ENCODE results near the gene KCTD19.
"Not testable (repeated sequence)": the region's sequence is repeated elsewhere in the genome, so short reads cannot be mapped to it uniquely, and the experiment has no call there.

Gene KCTD19

DNA sequence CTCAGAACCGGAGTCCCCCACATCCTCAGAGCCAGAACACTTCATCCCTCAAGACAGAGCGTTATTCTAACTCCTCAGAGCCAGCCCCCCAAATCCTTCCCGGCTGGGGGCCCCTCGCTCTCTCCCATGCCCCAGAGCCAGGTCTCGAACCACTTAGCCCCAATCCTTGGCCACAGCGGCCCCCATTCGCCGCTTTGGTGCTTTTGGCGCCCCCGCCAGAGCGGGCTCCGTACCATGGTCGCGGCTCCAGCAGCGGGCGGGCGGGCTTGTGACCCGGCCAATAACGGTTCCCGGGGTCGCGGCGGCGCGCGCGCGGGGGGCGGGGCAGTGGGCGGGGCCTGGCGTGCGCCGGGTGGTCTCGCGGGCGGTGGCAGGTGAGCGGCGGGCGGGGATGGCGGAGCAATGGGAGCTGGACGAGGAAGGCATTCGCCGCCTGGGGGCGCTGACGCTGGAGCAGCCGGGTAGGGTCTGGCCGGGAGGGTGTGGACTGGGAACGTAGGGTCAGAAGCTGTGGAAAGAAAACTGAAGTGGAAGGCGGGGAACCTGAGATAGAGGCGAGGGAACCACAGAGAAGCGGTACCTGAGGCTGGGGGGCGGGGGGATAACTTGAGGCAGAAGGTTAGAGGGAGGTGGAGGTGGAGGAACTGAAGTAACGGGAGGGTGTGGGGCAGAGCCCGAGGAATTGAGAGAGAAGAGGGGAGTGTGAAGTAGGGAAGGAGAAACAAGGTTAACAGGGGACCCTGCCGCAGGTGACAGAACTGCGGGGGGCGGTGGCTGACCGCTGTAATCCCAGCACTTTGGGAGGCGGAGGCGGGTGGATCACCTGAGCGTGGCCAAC lies at the start of gene KCTD19, which contains the start of gene LRRC36:
KCTD19 (minus strand) TSS at position 270 of the 838 bp plus-strand sequence; CDS start at position 236, 34 bp downstream.
LRRC36 (plus strand) TSS at position 344 of the 838 bp plus-strand sequence; CDS start at position 392, 48 bp downstream.
- H4K20me1 ChIP-seq (ENCODE audit: insufficient read depth, low read length) = no peaks in the 10 kb centered on the region
- H3K4me3 ChIP-seq (ENCODE audit: low read length) = peak within 1 kb of the TSS; percentile 37; the same call in 1 of the 2 replicates
- H3K27ac ChIP-seq (ENCODE audit: low read length) = no peak within 1 kb of the TSS
- DNase-seq = no peak
- H3F3A ChIP-seq (ENCODE audit: insufficient read depth, low read length) = peaks cover 5% of the 10 kb centered on the region; the same call in 1 of the 2 replicates
- H3K4me2 ChIP-seq (ENCODE audit: low read depth, low read length) = peak within 1 kb of the TSS; percentile 32; the same call in 1 of the 2 replicates
- no peaks in the 10 kb centered on the region for H3K36me3 ChIP-seq (replicated peaks; ENCODE audit: insufficient read depth, low read length)
- peak within 1 kb of the TSS; percentile 74 for H2AFZ ChIP-seq (ENCODE audit: low read length)
- no peak for TF ChIP-seq EZH2 (optimal IDR thresholded peaks at IDR 0.05; ENCODE audit: low read depth, low read length)
- TF ChIP-seq, protein P1, sequence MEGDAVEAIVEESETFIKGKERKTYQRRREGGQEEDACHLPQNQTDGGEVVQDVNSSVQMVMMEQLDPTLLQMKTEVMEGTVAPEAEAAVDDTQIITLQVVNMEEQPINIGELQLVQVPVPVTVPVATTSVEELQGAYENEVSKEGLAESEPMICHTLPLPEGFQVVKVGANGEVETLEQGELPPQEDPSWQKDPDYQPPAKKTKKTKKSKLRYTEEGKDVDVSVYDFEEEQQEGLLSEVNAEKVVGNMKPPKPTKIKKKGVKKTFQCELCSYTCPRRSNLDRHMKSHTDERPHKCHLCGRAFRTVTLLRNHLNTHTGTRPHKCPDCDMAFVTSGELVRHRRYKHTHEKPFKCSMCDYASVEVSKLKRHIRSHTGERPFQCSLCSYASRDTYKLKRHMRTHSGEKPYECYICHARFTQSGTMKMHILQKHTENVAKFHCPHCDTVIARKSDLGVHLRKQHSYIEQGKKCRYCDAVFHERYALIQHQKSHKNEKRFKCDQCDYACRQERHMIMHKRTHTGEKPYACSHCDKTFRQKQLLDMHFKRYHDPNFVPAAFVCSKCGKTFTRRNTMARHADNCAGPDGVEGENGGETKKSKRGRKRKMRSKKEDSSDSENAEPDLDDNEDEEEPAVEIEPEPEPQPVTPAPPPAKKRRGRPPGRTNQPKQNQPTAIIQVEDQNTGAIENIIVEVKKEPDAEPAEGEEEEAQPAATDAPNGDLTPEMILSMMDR (IDR thresholded peaks at IDR 0.05; ENCODE audit: low read length) = peak; percentile 11; the same call in 1 of the 2 replicates
- H3K9me3 ChIP-seq (replicated peaks; ENCODE audit: insufficient read depth, low read length) = no peaks in the 10 kb centered on the region
- H3K79me2 ChIP-seq (ENCODE audit: low read length) = no peaks in the 10 kb centered on the region
- 0 out of 2 replicates have a peak, but pooled peaks cover 5% of the 10 kb centered on the region for H3K27me3 ChIP-seq (replicated peaks; ENCODE audit: insufficient read depth, low read length)
- H3K9me2 ChIP-seq (replicated peaks; ENCODE audit: insufficient read depth, low read length) = no peaks in the 10 kb centered on the region
- no peak within 1 kb of the TSS for H3K9ac ChIP-seq (ENCODE audit: low read length)
- H3K4me1 ChIP-seq (ENCODE audit: low read length) = peaks cover 7% of the 10 kb centered on the region; the same call in 1 of the 2 replicates

DNA sequence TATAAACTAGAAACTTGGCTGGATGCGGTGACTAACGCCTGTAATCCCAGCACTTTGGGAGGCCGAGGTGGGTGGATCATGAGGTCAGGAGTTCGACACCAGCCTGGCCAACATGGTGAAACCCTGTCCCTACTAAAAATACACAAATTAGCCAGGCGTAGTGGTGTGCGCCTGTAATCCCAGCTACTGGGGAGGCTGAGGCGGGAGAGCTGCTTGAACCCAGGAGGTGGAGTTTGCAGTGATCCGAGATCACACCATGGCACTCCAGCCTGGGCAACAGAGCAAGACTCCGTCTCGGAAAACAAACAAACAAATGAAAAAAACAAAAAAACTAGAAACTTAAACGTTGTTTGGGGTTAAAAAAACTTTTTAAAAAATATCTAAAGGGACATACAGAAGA lies 49.5 kb upstream of the KCTD19 start:
- H4K20me1 ChIP-seq (ENCODE audit: insufficient read depth, low read length); H2AFZ ChIP-seq (ENCODE audit: low read length); H3K79me2 ChIP-seq (ENCODE audit: low read length); H3K9me3 ChIP-seq (replicated peaks; ENCODE audit: insufficient read depth, low read length); H3K4me3 ChIP-seq (ENCODE audit: low read length); H3F3A ChIP-seq (ENCODE audit: insufficient read depth, low read length); H3K36me3 ChIP-seq (replicated peaks; ENCODE audit: insufficient read depth, low read length); H3K9ac ChIP-seq (ENCODE audit: low read length); H3K27me3 ChIP-seq (replicated peaks; ENCODE audit: insufficient read depth, low read length); DNase-seq; H3K9me2 ChIP-seq (replicated peaks; ENCODE audit: insufficient read depth, low read length); H3K4me2 ChIP-seq (ENCODE audit: low read depth, low read length); H3K4me1 ChIP-seq (ENCODE audit: low read length); H3K27ac ChIP-seq (ENCODE audit: low read length): not testable (repeated sequence)

GRCh38 chr16:67372664-67373063 lies 46.1 kb upstream of the KCTD19 start:
- H3K9ac ChIP-seq (ENCODE audit: low read length) = no peak overlapping the region
- H3K4me2 ChIP-seq (ENCODE audit: low read depth, low read length) = no peak overlapping the region
- H3F3A ChIP-seq (ENCODE audit: insufficient read depth, low read length) = no peaks in the 10 kb centered on the region
- H3K36me3 ChIP-seq (replicated peaks; ENCODE audit: insufficient read depth, low read length) = no peaks in the 10 kb centered on the region
- H4K20me1 ChIP-seq (ENCODE audit: insufficient read depth, low read length) = no peaks in the 10 kb centered on the region
- H3K27me3 ChIP-seq (replicated peaks; ENCODE audit: insufficient read depth, low read length) = no peaks in the 10 kb centered on the region
- H3K9me3 ChIP-seq (replicated peaks; ENCODE audit: insufficient read depth, low read length) = no peaks in the 10 kb centered on the region
- no peaks in the 10 kb centered on the region for H3K79me2 ChIP-seq (ENCODE audit: low read length)
- peak; percentile 32 for DNase-seq
- no peaks in the 10 kb centered on the region for H3K9me2 ChIP-seq (replicated peaks; ENCODE audit: insufficient read depth, low read length)
- H2AFZ ChIP-seq (ENCODE audit: low read length) = no peak overlapping the region
- H3K27ac ChIP-seq (ENCODE audit: low read length) = no peak overlapping the region
- H3K4me1 ChIP-seq (ENCODE audit: low read length) = no peaks in the 10 kb centered on the region
- H3K4me3 ChIP-seq (ENCODE audit: low read length) = no peak overlapping the region
- no peak for TF ChIP-seq EZH2phosphoT487 (IDR thresholded peaks at IDR 0.05; ENCODE audit: low read length)
- TF ChIP-seq EZH2 (optimal IDR thresholded peaks at IDR 0.05; ENCODE audit: low read depth, low read length) = no peak
- TF ChIP-seq, protein P1 (IDR thresholded peaks at IDR 0.05; ENCODE audit: low read length) = peak; percentile 43

- Histone ChIP-seq H3K4me3 (ENCODE audit: low read length) (no peak overlapping the region), H3K27ac (ENCODE audit: low read length) (no peak overlapping the region), H3K9ac (ENCODE audit: low read length) (no peak overlapping the region), H3F3A (ENCODE audit: insufficient read depth, low read length) (no peaks in the 10 kb centered on the region), H4K20me1 (ENCODE audit: insufficient read depth, low read length) (no peaks in the 10 kb centered on the region), H3K4me1 (ENCODE audit: low read length) (no peaks in the 10 kb centered on the region), H3K4me2 (ENCODE audit: low read depth, low read length) (no peak overlapping the region), H2AFZ (ENCODE audit: low read length) (no peak overlapping the region; the same call in 1 of the 2 replicates), H3K27me3 (replicated peaks; ENCODE audit: insufficient read depth, low read length) (no peaks in the 10 kb centered on the region), H3K9me2 (replicated peaks; ENCODE audit: insufficient read depth, low read length) (no peaks in the 10 kb centered on the region), H3K79me2 (ENCODE audit: low read length) (no peaks in the 10 kb centered on the region), H3K9me3 (replicated peaks; ENCODE audit: insufficient read depth, low read length) (no peaks in the 10 kb centered on the region), H3K36me3 (replicated peaks; ENCODE audit: insufficient read depth, low read length) (no peaks in the 10 kb centered on the region)
- TF ChIP-seq, protein P1 (IDR thresholded peaks at IDR 0.05; ENCODE audit: low read length) = no peak
- no peak for DNase-seq
Observed at GRCh38 chr16:67370661-67371060, 44.1 kb upstream of the KCTD19 start.

Measured in MM.1S (cell line).